Activated T-helper 17 cell treated with anti-CD3 and anti-CD28 coated beads, Interleukin-2, amount 50 U/mL, for 72 hours (primary cell): Measurements from ENCODE around the gene LLGL2. TPM values are rescaled to one million over a fixed set of nuclear protein-coding genes. Genes with fewer than 3 reads are reported as not detected.
A peak's percentile ranks its signal among the peaks of the same experiment; 100 is the strongest.

ENCODE experiments used
- ATAC-seq: fragments of 150-1000 bp; cut with Tn5 transposase; replicated peaks from 2 replicates; pipeline ENCODE4 v1.10.0; 2021; ENCODE audit warnings: mild to moderate bottlenecking, moderate library complexity
- H3K27ac Mint-ChIP-seq: one replicate; pipeline ENCODE4 v1.8.0; 2022; ENCODE audit warnings: mixed read lengths
- H3K27me3 Mint-ChIP-seq: one replicate; pipeline ENCODE4 v1.8.0; 2022; ENCODE audit warnings: mixed read lengths
- H3K36me3 Mint-ChIP-seq: one replicate; pipeline ENCODE4 v1.8.0; 2022; ENCODE audit warnings: low read depth, mild to moderate bottlenecking, mixed read lengths
- H3K4me1 Mint-ChIP-seq: one replicate; pipeline ENCODE4 v1.8.0; 2022; ENCODE audit warnings: mixed read lengths
- H3K4me3 Mint-ChIP-seq: one replicate; pipeline ENCODE4 v1.8.0; 2022; ENCODE audit warnings: mild to moderate bottlenecking, mixed read lengths
- H3K9me3 Mint-ChIP-seq: one replicate; pipeline ENCODE4 v1.8.0; 2022; ENCODE audit warnings: mixed read lengths
- total RNA-seq, 2 donors: library from RNA; stranded (reverse); gene quantifications; one replicate each; pipeline ENCODE4 v1.2.3, GENCODE V29; 2022

Gene LLGL2
- total RNA-seq, 2 donors from 2014 or later: 16.7 to 24.1 TPM

- Mint-ChIP-seq H3K27me3 (no peaks in the 10 kb centered on the region), H3K4me3 (no peak overlapping the region), H3K36me3 (no peaks in the 10 kb centered on the region)
These were observed 30.2 kb downstream of the LLGL2 start for GRCh38 chr17:75555679-75556153.

DNA sequence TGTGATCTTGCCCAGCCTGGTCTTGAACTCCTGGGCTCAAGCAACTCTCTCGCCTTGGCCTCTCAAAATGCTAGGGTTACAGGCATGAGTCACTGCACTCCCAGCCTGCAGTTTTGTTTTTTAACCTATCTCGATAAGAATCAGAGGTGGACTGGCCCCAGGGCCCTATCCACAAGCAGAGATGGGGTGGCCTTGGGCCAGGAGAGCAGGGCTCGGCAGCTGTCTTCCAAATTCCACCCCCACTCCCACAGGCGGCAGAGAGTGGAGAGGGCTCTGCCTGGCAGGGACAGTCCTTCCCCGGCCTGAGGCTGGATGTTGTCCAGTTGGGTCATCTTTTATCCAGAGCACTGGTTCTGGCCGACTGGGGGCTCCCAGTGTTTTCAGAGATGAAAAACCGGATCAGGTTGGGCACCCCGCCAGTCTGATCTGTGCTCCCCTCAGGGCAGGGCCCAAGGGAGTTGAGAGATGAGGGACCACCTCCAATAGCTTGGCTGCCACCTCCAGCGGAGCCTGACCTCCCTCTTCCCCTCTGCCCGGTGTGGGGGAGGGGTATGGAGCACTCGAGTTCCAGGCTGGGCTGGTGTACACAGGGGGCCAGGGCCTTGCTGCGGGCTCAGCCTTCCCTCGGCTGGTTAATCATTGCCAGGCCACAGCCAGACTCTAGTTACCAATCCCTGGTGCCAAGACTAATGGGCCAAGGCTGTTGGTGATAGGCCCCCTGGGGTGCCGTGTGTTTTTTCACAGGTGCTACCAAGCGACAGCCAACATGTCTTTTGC is 31.8 kb downstream of the LLGL2 start:
- Mint-ChIP-seq H3K36me3 (no peaks in the 10 kb centered on the region), H3K4me1 (no peaks in the 10 kb centered on the region), H3K4me3 (no peak overlapping the region), H3K27me3 (no peaks in the 10 kb centered on the region), H3K9me3 (no peaks in the 10 kb centered on the region), H3K27ac (no peak overlapping the region)
- ATAC-seq: no peak

More at GRCh38 chr17:75555679-75556153, 30.2 kb downstream of the LLGL2 start:
- Mint-ChIP-seq H3K4me1 (no peaks in the 10 kb centered on the region), H3K9me3 (no peaks in the 10 kb centered on the region), H3K27ac (no peak overlapping the region)
- ATAC-seq: no peak

GRCh38 chr17:75557852-75558665 is 32.6 kb downstream of the LLGL2 start:
- Mint-ChIP-seq H3K27ac (no peak overlapping the region), H3K4me1 (no peaks in the 10 kb centered on the region), H3K27me3 (no peaks in the 10 kb centered on the region), H3K4me3 (no peak overlapping the region), H3K36me3 (no peaks in the 10 kb centered on the region), H3K9me3 (no peaks in the 10 kb centered on the region)
- ATAC-seq: no peak

DNA sequence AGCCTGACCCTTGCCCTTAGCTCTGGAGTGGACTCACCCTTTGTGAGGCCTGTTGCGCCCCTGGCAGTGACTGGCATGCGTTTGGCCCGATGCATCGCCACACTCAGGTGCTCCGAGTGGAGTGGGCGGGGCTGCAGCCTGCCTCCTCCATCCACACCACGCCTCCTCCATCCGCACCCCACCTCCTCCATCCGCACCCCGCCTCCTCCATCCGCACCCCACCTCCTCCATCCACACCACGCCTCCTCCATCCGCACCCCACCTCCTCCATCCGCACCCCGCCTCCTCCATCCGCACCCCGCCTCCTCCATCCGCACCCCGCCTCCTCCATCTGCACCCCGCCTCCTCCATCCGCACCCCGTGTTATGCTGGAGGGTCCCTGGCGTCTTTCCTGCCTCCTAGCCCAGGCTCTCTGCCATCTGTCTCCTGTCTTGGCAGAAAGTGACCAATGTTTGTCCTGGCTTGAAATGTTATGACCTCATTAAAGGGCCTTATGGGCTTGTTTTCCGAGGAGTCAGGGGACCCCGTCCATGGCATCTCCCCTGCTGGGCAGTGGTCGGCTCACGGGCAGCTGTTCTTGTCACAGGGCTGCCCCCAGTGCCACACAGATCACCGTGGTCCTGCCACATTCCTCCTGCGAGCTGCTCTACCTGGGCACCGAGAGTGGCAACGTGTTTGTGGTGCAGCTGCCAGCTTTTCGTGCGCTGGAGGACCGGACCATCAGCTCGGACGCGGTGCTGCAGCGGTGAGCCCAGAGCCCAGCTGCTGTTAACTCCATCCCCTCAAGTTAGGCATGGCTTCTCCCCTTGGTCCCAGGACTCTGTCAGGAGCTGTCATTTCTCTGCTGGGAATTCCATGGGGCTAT is 33.4 kb downstream of the LLGL2 start:
- Mint-ChIP-seq H3K4me3 (no peak overlapping the region), H3K27me3 (no peaks in the 10 kb centered on the region), H3K27ac (no peak overlapping the region), H3K36me3 (no peaks in the 10 kb centered on the region), H3K4me1 (no peaks in the 10 kb centered on the region), H3K9me3 (no peaks in the 10 kb centered on the region)
- no peak for ATAC-seq

DNA sequence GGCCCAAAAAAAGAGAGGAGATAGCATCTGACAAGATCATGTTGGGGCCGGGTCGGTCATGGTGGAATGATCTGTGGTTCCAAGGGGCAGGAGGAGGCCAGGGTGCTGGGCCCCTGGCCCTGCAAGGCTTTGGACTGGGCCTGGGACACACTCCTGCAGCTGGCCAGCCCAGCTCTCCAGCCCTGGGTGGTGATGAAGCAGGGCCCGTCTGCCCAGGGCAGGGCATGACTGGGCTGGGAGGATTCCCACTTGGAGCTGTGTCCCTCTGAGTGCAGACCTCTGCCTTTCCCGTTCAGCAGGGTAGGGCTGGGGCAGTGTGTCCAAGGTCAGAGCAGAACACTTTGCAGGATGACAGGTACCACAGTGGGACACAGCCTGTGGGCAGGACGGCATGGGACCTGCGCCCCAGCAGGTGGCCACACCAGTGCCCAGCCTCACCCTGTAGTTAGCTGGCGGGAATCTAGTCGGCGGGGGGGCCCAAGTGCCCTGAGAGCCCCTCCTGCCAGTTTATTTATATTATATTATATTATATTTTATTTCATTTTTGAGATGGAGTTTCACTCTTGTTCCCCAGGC is 34.5 kb downstream of the LLGL2 start:
- no peak overlapping the region for H3K4me3 Mint-ChIP-seq
- H3K9me3 Mint-ChIP-seq: no peaks in the 10 kb centered on the region
- no peak for ATAC-seq
- peak overlapping the region; percentile 46 for H3K27ac Mint-ChIP-seq
- no peaks in the 10 kb centered on the region for H3K4me1 Mint-ChIP-seq
- H3K36me3 Mint-ChIP-seq: no peaks in the 10 kb centered on the region
- no peaks in the 10 kb centered on the region for H3K27me3 Mint-ChIP-seq

GRCh38 chr17:75561927-75562603 is 36.6 kb downstream of the LLGL2 start:
- Mint-ChIP-seq H3K27ac (no peak overlapping the region), H3K36me3 (no peaks in the 10 kb centered on the region), H3K4me1 (no peaks in the 10 kb centered on the region), H3K4me3 (no peak overlapping the region), H3K9me3 (no peaks in the 10 kb centered on the region), H3K27me3 (no peaks in the 10 kb centered on the region)
- no peak for ATAC-seq

- Mint-ChIP-seq H3K4me1 (no peaks in the 10 kb centered on the region), H3K9me3 (no peaks in the 10 kb centered on the region), H3K4me3 (no peak overlapping the region), H3K27ac (no peak overlapping the region), H3K36me3 (no peaks in the 10 kb centered on the region), H3K27me3 (no peaks in the 10 kb centered on the region)
- ATAC-seq: no peak
These were observed 37.7 kb downstream of the LLGL2 start for GRCh38 chr17:75563063-75563758.

- Mint-ChIP-seq H3K27ac (no peak overlapping the region), H3K4me1 (no peaks in the 10 kb centered on the region), H3K9me3 (no peaks in the 10 kb centered on the region), H3K27me3 (no peaks in the 10 kb centered on the region), H3K36me3 (no peaks in the 10 kb centered on the region), H3K4me3 (no peak overlapping the region)
- ATAC-seq: no peak
These were observed 38.7 kb downstream of the LLGL2 start for GRCh38 chr17:75564195-75564594.

GRCh38 chr17:75565066-75565465 is 39.6 kb downstream of the LLGL2 start:
- Mint-ChIP-seq H3K27me3 (no peaks in the 10 kb centered on the region), H3K27ac (no peak overlapping the region), H3K4me1 (no peaks in the 10 kb centered on the region), H3K9me3 (no peaks in the 10 kb centered on the region), H3K4me3 (no peak overlapping the region), H3K36me3 (no peaks in the 10 kb centered on the region)
- ATAC-seq: no peak

DNA sequence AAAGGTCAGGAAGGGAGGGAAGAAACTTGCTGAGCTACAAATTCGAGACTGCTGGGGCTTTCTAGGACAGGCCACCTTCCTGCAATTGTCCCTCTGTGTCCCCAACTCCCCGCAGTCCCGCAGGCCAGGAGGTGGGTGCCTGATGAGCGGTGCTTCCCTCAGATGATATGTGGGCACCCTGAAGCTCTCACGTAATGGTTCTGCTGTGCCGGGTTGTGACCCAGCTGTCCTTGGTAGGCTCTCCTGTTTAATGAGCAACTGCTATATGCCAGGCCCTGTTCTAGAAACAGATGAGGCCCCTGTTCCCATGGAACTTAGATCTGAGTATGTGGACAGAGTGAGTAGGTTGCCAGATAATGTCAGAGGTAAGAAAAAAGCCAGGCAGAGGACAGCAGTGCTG is 40.1 kb downstream of the LLGL2 start:
- H3K27ac Mint-ChIP-seq: no peak overlapping the region
- no peaks in the 10 kb centered on the region for H3K27me3 Mint-ChIP-seq
- H3K36me3 Mint-ChIP-seq: no peaks in the 10 kb centered on the region
- no peaks in the 10 kb centered on the region for H3K9me3 Mint-ChIP-seq
- no peak for ATAC-seq
- H3K4me3 Mint-ChIP-seq: no peak overlapping the region
- no peaks in the 10 kb centered on the region for H3K4me1 Mint-ChIP-seq

DNA sequence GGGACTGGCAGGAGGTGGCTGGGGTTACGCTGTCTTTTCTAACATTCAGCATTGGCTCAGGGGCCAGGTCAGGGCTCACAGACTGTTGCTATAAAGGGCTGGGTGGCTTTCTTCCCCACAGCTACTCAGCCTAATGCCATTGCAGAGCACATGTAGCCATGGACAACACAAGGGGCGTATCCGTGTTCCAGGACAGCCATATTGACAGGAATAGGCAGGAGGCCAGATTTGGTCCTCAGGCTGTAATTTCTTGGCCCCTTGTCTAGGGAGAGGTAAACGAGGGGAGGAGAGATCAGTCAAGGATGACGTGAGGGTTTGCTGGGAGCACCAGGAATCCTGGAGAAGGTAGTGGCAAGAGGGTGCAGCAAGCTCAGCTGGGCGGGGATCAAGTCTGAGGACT is 40.9 kb downstream of the LLGL2 start:
- no peaks in the 10 kb centered on the region for H3K27me3 Mint-ChIP-seq
- no peaks in the 10 kb centered on the region for H3K4me1 Mint-ChIP-seq
- no peak overlapping the region for H3K4me3 Mint-ChIP-seq
- ATAC-seq: no peak
- H3K27ac Mint-ChIP-seq: no peak overlapping the region
- no peaks in the 10 kb centered on the region for H3K36me3 Mint-ChIP-seq
- H3K9me3 Mint-ChIP-seq: no peaks in the 10 kb centered on the region

DNA sequence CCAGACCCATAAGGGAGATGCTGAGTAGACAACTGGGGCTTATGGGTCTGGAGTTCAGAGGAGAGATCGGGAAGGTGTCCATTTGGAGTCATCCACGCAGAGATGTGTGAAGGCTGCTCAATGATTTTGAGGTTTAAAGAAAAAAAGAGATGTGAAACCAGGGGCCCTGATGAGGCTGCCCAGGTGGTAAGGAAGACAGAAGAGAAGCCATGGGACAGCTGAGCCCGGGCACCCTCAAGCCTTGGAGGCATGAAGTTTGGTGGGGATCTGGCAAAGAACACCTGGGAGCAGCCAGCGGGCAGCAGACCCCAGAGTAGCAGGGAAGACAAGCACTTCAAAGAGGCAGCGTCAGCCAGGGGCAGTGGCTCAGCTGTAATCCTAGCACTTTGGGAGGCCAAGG is 41.3 kb downstream of the LLGL2 start:
- Mint-ChIP-seq H3K4me3 (no peak overlapping the region), H3K9me3 (no peaks in the 10 kb centered on the region), H3K27ac (no peak overlapping the region), H3K36me3 (no peaks in the 10 kb centered on the region), H3K27me3 (no peaks in the 10 kb centered on the region), H3K4me1 (no peaks in the 10 kb centered on the region)
- ATAC-seq: no peak
